Peyer's patch (tissue), 4 donors: ENCODE measurements around the gene OR8K3. TPM values are rescaled to one million over a fixed set of nuclear protein-coding genes. Genes with fewer than 3 reads are reported as not detected.

ENCODE experiments used
- DNase-seq, 3 donors: peaks; one replicate each; pipeline ENCODE4 v3.0.0-alpha.2; 2017 to 2019
- H3K27ac ChIP-seq, 4 donors: fragments of 200-600 bp; sonication (generic); one replicate each; pipeline ENCODE4 v1.5.1; 2016 to 2019
- H3K27me3 ChIP-seq, 2 donors: fragments of 200-600 bp; sonication (generic); one replicate each; pipeline ENCODE4 v1.5.1; 2019
- H3K36me3 ChIP-seq, 3 donors: fragments of 200-600 bp; sonication (generic); one replicate each; pipeline ENCODE4 v1.5.1; 2016 to 2019
- H3K4me1 ChIP-seq, 4 donors: fragments of 200-600 bp; sonication (generic); one replicate each; pipeline ENCODE4 v1.5.1; 2016 to 2019
- H3K4me3 ChIP-seq, 4 donors: fragments of 200-600 bp; sonication (generic); 1 replicate in 3 of 4; 2 replicates in 1 of 4; pipeline ENCODE4 v1.5.1; 2016 to 2019; ENCODE audit warnings: mild to moderate bottlenecking in 1 of 4
- H3K9me3 ChIP-seq, 4 donors: fragments of 200-600 bp; sonication (generic); one replicate each; pipeline ENCODE4 v1.5.1; 2016 to 2019; ENCODE audit warnings: mild to moderate bottlenecking in 1 of 4
- POLR2A ChIP-seq, 2 donors: fragments of 450-650 bp; IDR thresholded peaks; one replicate each; pipeline ENCODE4 v1.5.1; 2017; ENCODE audit warnings: antibody characterized with exemption in 2 of 2, mild to moderate bottlenecking in 2 of 2, moderate library complexity in 2 of 2
- total RNA-seq, 4 donors: library from RNA; depleted of rRNA; stranded (reverse); fragments of >200 nt; gene quantifications; one replicate each; pipeline ENCODE4 v1.1.0, GENCODE V29; 2016
- TF ChIP-seq, protein P1 (sequence below), 6 experiments: fragments of 450-650 bp in 4 of 6; fragments of 200-600 bp in 2 of 6; sonication (generic) in 1 of 6; IDR thresholded peaks; one replicate each; pipeline ENCODE4 v1.5.1; 2017 to 2019; ENCODE audit warnings: antibody characterized with exemption in 6 of 6, mild to moderate bottlenecking in 3 of 6, moderate library complexity in 1 of 6

OR8K3 gene
- total RNA-seq, 4 donors from 2014 or later: not detected

GRCh38 chr11:56331861-56332491, 17.0 kb downstream of the OR8K3 start:
- H3K4me1 ChIP-seq: no peaks in the 10 kb centered on the region
- H3K9me3 ChIP-seq: no peaks in the 10 kb centered on the region
- H3K27me3 ChIP-seq: no peaks in the 10 kb centered on the region
- TF ChIP-seq, protein P1, sequence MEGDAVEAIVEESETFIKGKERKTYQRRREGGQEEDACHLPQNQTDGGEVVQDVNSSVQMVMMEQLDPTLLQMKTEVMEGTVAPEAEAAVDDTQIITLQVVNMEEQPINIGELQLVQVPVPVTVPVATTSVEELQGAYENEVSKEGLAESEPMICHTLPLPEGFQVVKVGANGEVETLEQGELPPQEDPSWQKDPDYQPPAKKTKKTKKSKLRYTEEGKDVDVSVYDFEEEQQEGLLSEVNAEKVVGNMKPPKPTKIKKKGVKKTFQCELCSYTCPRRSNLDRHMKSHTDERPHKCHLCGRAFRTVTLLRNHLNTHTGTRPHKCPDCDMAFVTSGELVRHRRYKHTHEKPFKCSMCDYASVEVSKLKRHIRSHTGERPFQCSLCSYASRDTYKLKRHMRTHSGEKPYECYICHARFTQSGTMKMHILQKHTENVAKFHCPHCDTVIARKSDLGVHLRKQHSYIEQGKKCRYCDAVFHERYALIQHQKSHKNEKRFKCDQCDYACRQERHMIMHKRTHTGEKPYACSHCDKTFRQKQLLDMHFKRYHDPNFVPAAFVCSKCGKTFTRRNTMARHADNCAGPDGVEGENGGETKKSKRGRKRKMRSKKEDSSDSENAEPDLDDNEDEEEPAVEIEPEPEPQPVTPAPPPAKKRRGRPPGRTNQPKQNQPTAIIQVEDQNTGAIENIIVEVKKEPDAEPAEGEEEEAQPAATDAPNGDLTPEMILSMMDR (IDR thresholded peaks at IDR 0.05): no peak
- TF ChIP-seq POLR2A (IDR thresholded peaks at IDR 0.05): no peak
- no peak for DNase-seq
- H3K4me3 ChIP-seq: no peak overlapping the region
- no peaks in the 10 kb centered on the region for H3K36me3 ChIP-seq
- H3K27ac ChIP-seq: no peak overlapping the region

DNA sequence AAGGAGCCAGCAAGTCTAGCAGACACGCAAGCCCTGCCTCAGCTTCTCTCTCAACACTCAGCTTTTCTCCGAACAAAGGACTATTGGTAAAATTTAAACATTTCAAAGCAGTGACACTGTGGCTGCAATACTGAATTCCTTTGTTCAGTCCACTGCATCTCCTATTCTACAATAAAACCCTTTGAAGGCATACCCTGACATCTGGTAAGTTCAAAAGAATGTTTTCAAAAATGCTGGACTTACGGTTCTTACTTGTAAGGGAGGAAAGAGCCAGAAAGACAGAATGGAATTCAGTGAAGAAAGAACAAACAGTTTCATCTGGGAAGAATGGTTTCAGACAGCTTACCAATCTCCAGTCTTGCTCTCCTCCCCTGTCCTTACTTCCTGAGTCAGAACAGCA, 18.2 kb downstream of the OR8K3 start:
- no peaks in the 10 kb centered on the region for H3K9me3 ChIP-seq
- no peaks in the 10 kb centered on the region for H3K4me1 ChIP-seq
- H3K27ac ChIP-seq: no peak overlapping the region
- H3K36me3 ChIP-seq: no peaks in the 10 kb centered on the region
- no peaks in the 10 kb centered on the region for H3K27me3 ChIP-seq
- H3K4me3 ChIP-seq: no peak overlapping the region
- no peak for TF ChIP-seq POLR2A (IDR thresholded peaks at IDR 0.05)
- TF ChIP-seq, protein P1 (IDR thresholded peaks at IDR 0.05): no peak
- no peak for DNase-seq

DNA sequence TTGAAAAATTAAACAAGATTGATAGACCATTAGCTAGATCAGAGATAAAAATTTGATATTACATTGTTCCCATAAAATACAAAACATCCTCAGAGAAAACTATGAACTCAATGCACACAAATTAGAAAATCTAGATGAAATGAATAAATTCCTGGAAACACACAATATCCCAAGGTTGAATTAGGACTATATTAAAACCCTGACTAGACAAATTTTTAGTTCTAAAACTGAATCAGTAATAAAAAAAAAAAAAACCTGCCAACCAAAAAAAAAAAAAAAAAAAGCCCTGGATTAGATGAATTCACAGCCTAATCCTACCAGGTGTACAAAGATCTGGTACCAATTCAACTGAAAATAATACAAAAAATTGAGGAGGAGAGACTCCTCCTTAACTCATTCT, 25.3 kb downstream of the OR8K3 start:
- Histone ChIP-seq H3K4me1 (no peaks in the 10 kb centered on the region), H3K36me3 (no peaks in the 10 kb centered on the region), H3K27me3 (no peaks in the 10 kb centered on the region), H3K9me3 (no peaks in the 10 kb centered on the region), H3K27ac (no peak overlapping the region), H3K4me3 (no peak overlapping the region)
- DNase-seq: no peak
- TF ChIP-seq, protein P1 (IDR thresholded peaks at IDR 0.05): no peak
- no peak for TF ChIP-seq POLR2A (IDR thresholded peaks at IDR 0.05)

GRCh38 chr11:56345739-56346138, 30.8 kb downstream of the OR8K3 start, which contains the start of gene OR8K1:
TSS of gene OR8K1 (plus strand) at chr11:56346039. CDS start at chr11:56346039, 0 bp downstream.
- no peaks in the 10 kb centered on the region for H3K27me3 ChIP-seq
- H3K9me3 ChIP-seq: no peaks in the 10 kb centered on the region
- no peaks in the 10 kb centered on the region for H3K4me1 ChIP-seq
- TF ChIP-seq POLR2A (IDR thresholded peaks at IDR 0.05): no peak
- TF ChIP-seq, protein P1 (IDR thresholded peaks at IDR 0.05): no peak
- no peak within 1 kb of the TSS for H3K4me3 ChIP-seq
- DNase-seq: no peak
- no peaks in the 10 kb centered on the region for H3K36me3 ChIP-seq
- no peak within 1 kb of the TSS for H3K27ac ChIP-seq

DNA sequence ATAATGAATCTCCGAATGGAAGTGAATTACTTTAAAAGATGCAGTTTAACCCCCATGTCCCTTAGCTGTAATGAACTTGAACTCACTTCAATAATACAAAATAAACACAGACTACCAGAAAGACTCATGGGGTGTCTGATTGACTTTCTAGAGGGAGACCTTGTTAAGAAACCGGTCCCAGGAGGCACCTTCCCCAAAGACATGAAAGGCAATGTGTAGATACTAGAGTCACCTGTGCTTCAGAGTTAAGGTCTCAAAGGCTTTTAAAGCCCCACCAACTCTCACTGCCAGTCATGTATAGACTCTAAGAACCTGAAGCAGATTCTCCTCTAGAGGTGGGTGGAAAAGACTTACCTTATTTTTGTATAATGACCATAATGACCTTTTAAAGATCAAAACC, 39.0 kb downstream of the OR8K3 start, which contains the start of gene OR8J1:
OR8J1 (plus strand) TSS at position 301 of the 400 bp plus-strand sequence. CDS start 5,956 bp downstream, outside the sequence.
- H3K27me3 ChIP-seq: no peaks in the 10 kb centered on the region
- H3K9me3 ChIP-seq: no peaks in the 10 kb centered on the region
- H3K36me3 ChIP-seq: no peaks in the 10 kb centered on the region
- H3K27ac ChIP-seq: no peak within 1 kb of the TSS
- no peak for DNase-seq
- no peaks in the 10 kb centered on the region for H3K4me1 ChIP-seq
- no peak within 1 kb of the TSS for H3K4me3 ChIP-seq
- TF ChIP-seq, protein P1 (IDR thresholded peaks at IDR 0.05): no peak
- TF ChIP-seq POLR2A (IDR thresholded peaks at IDR 0.05): no peak

Other genes with a start within 250 kb of the OR8K3 start
- gene OR8I2, start 221.8 kb upstream of the OR8K3 start, total RNA-seq: not detected
- not detected for gene OR8H2, start 211.5 kb upstream of the OR8K3 start, total RNA-seq
- not detected for gene OR8H3, start 192.8 kb upstream of the OR8K3 start, total RNA-seq
- not detected for gene OR8J3, start 174.9 kb upstream of the OR8K3 start, total RNA-seq
- gene OR8K5, start 154.8 kb upstream of the OR8K3 start, total RNA-seq: not detected
- gene OR5J2, start 138.5 kb upstream of the OR8K3 start, total RNA-seq: not detected
- gene OR5T2, start 80.9 kb upstream of the OR8K3 start, total RNA-seq: not detected
- not detected for gene OR5T3, start 62.9 kb upstream of the OR8K3 start, total RNA-seq
- gene OR5T1, start 41.0 kb upstream of the OR8K3 start, total RNA-seq: not detected
- not detected for gene OR8H1, start 22.9 kb upstream of the OR8K3 start, total RNA-seq
- gene OR8K1, start 30.9 kb downstream of the OR8K3 start, total RNA-seq: not detected
- gene OR8J1, start 39.1 kb downstream of the OR8K3 start, total RNA-seq: not detected
- gene OR8U1, start 60.5 kb downstream of the OR8K3 start, total RNA-seq: not detected
- not detected for gene OR5AL1, start 97.6 kb downstream of the OR8K3 start, total RNA-seq
- gene OR5M3, start 158.2 kb downstream of the OR8K3 start, total RNA-seq: not detected
- not detected for gene OR5M8, start 176.2 kb downstream of the OR8K3 start, total RNA-seq
- gene OR5M11, start 228.1 kb downstream of the OR8K3 start, total RNA-seq: not detected